ENCODE results near the gene HOXC5. TPM values are rescaled to one million over a fixed set of nuclear protein-coding genes. Genes with fewer than 3 reads are reported as not detected.

Gene HOXC5
- total RNA-seq, 6 experiments from 2014 or later: not detected

DNA sequence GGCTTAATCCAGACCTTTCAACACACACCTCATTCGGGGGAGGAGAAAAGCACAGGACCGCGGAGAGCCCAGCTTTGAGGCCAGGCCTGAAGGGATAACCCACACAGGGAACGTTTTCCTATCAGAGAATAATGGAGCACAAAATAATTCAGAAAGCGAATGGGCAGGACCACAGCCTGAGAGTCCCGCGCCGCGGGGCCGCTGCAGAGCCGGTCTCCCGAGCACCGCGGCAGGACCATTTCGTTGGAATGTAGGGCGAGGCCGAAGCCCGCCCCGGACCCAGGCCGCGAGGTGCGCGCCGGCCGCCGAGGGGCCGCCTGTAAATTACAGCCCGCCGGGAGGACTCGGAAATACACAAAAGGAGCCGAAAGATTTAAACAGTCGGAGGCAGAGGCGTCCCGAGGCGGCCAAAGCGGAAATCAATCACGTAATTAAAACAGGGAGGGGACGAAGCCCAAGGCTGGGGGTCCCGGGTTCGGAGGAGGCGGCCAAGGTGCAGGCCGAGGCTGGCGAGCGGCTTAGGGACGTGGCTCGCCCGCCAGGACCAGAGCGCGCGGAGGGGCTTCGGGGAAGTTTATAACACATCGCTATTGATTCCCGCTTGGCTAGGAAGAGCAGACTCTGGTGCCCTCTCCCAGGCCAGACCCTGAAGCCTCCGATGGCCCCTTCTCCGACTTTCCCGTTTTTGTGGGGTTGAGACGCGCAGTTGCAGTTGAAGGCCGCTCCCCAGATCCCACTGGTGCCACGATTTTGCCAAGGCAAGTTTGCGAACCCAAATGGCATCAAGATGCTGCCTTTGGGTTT is 14.5 kb downstream of the HOXC5 start:
- Histone ChIP-seq H3K4me3 (no peak overlapping the region), H3K27ac (no peak overlapping the region), H3K36me3 (no peaks in the 10 kb centered on the region), H3K9me3 (no peaks in the 10 kb centered on the region), H3K27me3 (peaks cover 0 to 54% of the 10 kb centered on the region in 2 donors), H3K4me1 (no peaks in the 10 kb centered on the region)
- no peak for DNase-seq
- no peak for TF ChIP-seq POLR2A (IDR thresholded peaks at IDR 0.05)
- no peak for TF ChIP-seq CTCF (IDR thresholded peaks at IDR 0.05)
- no peak for ATAC-seq
- WGBS (ENCODE audit: insufficient coverage, low coverage, low lambda C conversion rate, missing lambda C conversion rate): 2% methylated on average over 29 of the region's 61 CpGs
- intact Hi-C loops (cut with DNase I): no loop called here

DNA sequence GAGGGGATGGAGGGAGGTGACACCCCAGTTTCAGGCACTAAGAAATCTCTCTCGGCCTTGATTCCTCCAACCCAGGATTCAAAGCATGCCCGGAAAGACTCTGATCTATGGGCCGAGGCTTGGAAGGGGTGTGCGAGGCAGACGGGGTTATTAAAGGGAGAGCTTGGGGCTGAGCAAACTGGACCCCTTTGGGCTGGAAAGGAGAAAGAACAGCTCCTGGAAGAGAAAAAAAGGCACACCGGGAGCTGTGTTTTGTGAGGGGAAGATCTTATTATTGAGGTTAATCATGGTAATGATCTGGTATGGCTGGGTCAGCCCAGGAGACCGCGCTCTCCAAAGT is 15.1 kb downstream of the HOXC5 start:
- Histone ChIP-seq H3K4me3 (no peak overlapping the region), H3K27me3 (peaks cover 0 to 57% of the 10 kb centered on the region in 2 donors), H3K4me1 (no peaks in the 10 kb centered on the region), H3K27ac (no peak overlapping the region), H3K36me3 (no peaks in the 10 kb centered on the region), H3K9me3 (no peaks in the 10 kb centered on the region)
- no peak for ATAC-seq
- intact Hi-C loops (cut with DNase I): no loop called here
- TF ChIP-seq POLR2A (IDR thresholded peaks at IDR 0.05) (no peak), CTCF (IDR thresholded peaks at IDR 0.05) (no peak)
- no peak for DNase-seq
- 24% methylated on average over 7 of the region's 8 CpGs for WGBS (ENCODE audit: insufficient coverage, low coverage, low lambda C conversion rate, missing lambda C conversion rate)

DNA sequence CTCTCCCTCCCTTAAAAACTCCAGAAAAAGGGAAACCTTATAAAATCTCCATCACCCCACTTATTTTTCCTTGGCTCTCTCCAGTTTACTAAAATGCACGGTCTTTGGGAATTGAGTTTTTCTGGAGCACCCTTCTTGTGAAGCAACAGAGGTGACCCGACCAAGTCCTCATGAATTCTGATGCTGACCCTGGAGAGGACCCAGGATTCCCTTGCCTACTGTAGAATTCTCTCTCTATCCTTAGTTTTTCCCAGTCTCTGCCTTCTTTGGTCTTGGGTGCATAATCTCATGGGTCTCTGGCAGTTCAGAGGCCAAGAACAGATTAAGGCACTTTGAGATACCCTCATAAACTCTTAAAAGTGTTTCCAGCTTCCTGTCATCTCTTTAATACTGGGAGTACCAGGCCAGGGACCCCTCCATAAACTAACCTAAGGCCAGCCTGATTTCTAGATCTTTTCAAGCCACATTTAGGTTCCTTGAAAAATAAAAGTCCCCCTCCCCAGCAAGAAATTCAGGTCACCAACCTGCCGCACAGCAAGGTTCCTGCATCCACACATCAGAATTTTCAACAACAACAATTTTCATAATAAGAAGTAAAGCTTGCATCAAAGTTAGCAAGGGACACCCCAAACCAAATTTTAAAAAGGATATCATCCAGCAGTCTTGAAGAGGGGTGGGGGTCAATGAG is 15.7 kb downstream of the HOXC5 start:
- intact Hi-C loops (cut with DNase I): no loop called here
- DNase-seq (no peak), ATAC-seq (no peak)
- Histone ChIP-seq H3K4me3 (no peak overlapping the region), H3K27ac (no peak overlapping the region), H3K27me3 (peaks cover 0 to 64% of the 10 kb centered on the region in 2 donors), H3K36me3 (no peaks in the 10 kb centered on the region), H3K9me3 (no peaks in the 10 kb centered on the region), H3K4me1 (no peaks in the 10 kb centered on the region)
- WGBS (ENCODE audit: insufficient coverage, low coverage, low lambda C conversion rate, missing lambda C conversion rate): 10% methylated on average over 3 of the region's 3 CpGs
- TF ChIP-seq CTCF (IDR thresholded peaks at IDR 0.05): no peak

DNA sequence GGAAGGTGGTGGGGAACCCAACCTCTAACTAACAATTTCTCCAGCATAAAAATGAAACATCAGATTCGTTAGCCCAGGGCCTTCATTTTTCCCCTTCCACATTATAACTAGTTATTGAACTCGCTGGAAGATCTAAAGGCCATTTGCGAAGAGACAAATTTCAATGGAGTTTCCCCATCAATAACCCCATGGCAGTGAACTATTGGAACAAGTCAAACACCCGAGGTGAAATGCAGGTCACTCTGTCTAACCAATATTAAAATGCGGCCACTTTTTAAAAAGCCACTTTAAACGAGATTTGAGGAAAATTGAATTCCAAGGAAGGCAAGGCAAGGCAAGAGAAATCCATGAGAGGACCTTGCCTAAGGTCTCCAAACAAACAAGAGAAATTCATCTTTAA is 16.3 kb downstream of the HOXC5 start:
- TF ChIP-seq CTCF (IDR thresholded peaks at IDR 0.05): no peak
- 14% methylated on average over 6 of the region's 6 CpGs for WGBS (ENCODE audit: insufficient coverage, low coverage, low lambda C conversion rate, missing lambda C conversion rate)
- H3K36me3 ChIP-seq: no peaks in the 10 kb centered on the region
- DNase-seq: no peak
- H3K4me1 ChIP-seq: no peaks in the 10 kb centered on the region
- no peaks in the 10 kb centered on the region for H3K9me3 ChIP-seq
- intact Hi-C loops (cut with DNase I): no loop called here
- H3K4me3 ChIP-seq: no peak overlapping the region
- no peak for ATAC-seq
- no peak overlapping the region for H3K27ac ChIP-seq
- peaks cover 0 to 64% of the 10 kb centered on the region in 2 donors for H3K27me3 ChIP-seq
